Skeletal muscle tissue (tissue), 4 donors: Measurements from ENCODE around the gene DHFR. TPM values are rescaled to one million over a fixed set of nuclear protein-coding genes. Genes with fewer than 3 reads are reported as not detected.
"Not testable (repeated sequence)": the region's sequence is repeated elsewhere in the genome, so short reads cannot be mapped to it uniquely, and the experiment has no call there.

ENCODE experiments used
- H3K27ac ChIP-seq: one replicate; pipeline ENCODE4 v1.7.0; 2013; ENCODE audit warnings: mild to moderate bottlenecking, low read depth, low read length, inconsistent platforms
- H3K27me3 ChIP-seq, 3 donors: one replicate each; pipeline ENCODE4 v1.7.0; 2013; ENCODE audit warnings: low read length in 3 of 3; ENCODE audit not compliant: control insufficient read depth in 3 of 3, insufficient read depth in 3 of 3
- H3K36me3 ChIP-seq, 3 donors: one replicate each; pipeline ENCODE4 v1.7.0; 2013; ENCODE audit warnings: low read length in 3 of 3; ENCODE audit not compliant: control insufficient read depth in 3 of 3, insufficient read depth in 3 of 3
- H3K4me1 ChIP-seq, 3 donors: one replicate each; pipeline ENCODE4 v1.7.0; 2013; ENCODE audit warnings: low read length in 3 of 3, mild to moderate bottlenecking in 3 of 3; ENCODE audit not compliant: control insufficient read depth in 3 of 3, insufficient read depth in 3 of 3
- H3K4me3 ChIP-seq, 3 donors: one replicate each; pipeline ENCODE4 v1.7.0; 2013; ENCODE audit warnings: low read length in 3 of 3
- H3K9ac ChIP-seq, 3 donors: one replicate each; pipeline ENCODE4 v1.7.0; 2013; ENCODE audit warnings: low read length in 3 of 3, mild to moderate bottlenecking in 3 of 3, moderate library complexity in 2 of 3, low read depth in 1 of 3
- H3K9me3 ChIP-seq, 3 donors: one replicate each; pipeline ENCODE4 v1.7.0; 2013; ENCODE audit warnings: low read length in 3 of 3; ENCODE audit not compliant: control insufficient read depth in 3 of 3
- total RNA-seq: library from RNA; depleted of rRNA; stranded (reverse); fragments of >200 nt; gene quantifications from one replicate; pipeline ENCODE4 v1.2.3, GENCODE V29; 2014
- donor health status: Osteomylitis.

Gene DHFR
- total RNA-seq, 1 donor from 2014 or later = 13.0 TPM

- no peaks in the 10 kb centered on the region for H3K36me3 ChIP-seq
- no peaks in the 10 kb centered on the region for H3K27me3 ChIP-seq
- H3K4me1 ChIP-seq = no peaks in the 10 kb centered on the region
- no peak overlapping the region for H3K9ac ChIP-seq
- no peak overlapping the region for H3K4me3 ChIP-seq
- H3K27ac ChIP-seq = no peak overlapping the region
- H3K9me3 ChIP-seq = peaks cover 0 to 2% (median 0%) of the 10 kb centered on the region in 3 donors
These were observed 34.1 kb upstream of the DHFR start for GRCh38 chr5:80688648-80689420.

- Histone ChIP-seq H3K27me3 (no peaks in the 10 kb centered on the region), H3K4me1 (no peaks in the 10 kb centered on the region), H3K4me3 (no peak overlapping the region), H3K27ac (no peak overlapping the region), H3K9me3 (peaks cover 0 to 3% (median 0%) of the 10 kb centered on the region in 3 donors), H3K36me3 (peaks cover 0 to 4% (median 0%) of the 10 kb centered on the region in 3 donors), H3K9ac (no peak overlapping the region)
These were observed 32.0 kb upstream of the DHFR start for GRCh38 chr5:80686757-80687156.

- Histone ChIP-seq H3K4me3 (no peak overlapping the region), H3K9ac (no peak overlapping the region), H3K36me3 (peaks cover 17 to 33% (median 25%) of the 10 kb centered on the region in 3 donors), H3K27me3 (no peaks in the 10 kb centered on the region), H3K27ac (no peak overlapping the region), H3K9me3 (no peaks in the 10 kb centered on the region), H3K4me1 (no peaks in the 10 kb centered on the region)
These were observed 21.9 kb upstream of the DHFR start for GRCh38 chr5:80676706-80677105.

- H3K36me3 ChIP-seq = peaks cover 9 to 25% (median 18%) of the 10 kb centered on the region in 3 donors
- H3K9me3 ChIP-seq = no peaks in the 10 kb centered on the region
- H3K9ac ChIP-seq = no peak overlapping the region
- H3K27ac ChIP-seq = no peak overlapping the region
- H3K4me3 ChIP-seq = no peak overlapping the region
- H3K4me1 ChIP-seq = peaks cover 0 to 4% (median 0%) of the 10 kb centered on the region in 3 donors
- H3K27me3 ChIP-seq = no peaks in the 10 kb centered on the region
These were observed 17.5 kb upstream of the DHFR start for GRCh38 chr5:80672140-80672736.

GRCh38 chr5:80668016-80668969 is 13.5 kb upstream of the DHFR start:
- H3K9me3 ChIP-seq = no peaks in the 10 kb centered on the region
- peaks cover 8 to 18% (median 17%) of the 10 kb centered on the region in 3 donors for H3K36me3 ChIP-seq
- no peak overlapping the region for H3K27ac ChIP-seq
- peaks cover 0 to 4% (median 0%) of the 10 kb centered on the region in 3 donors for H3K4me1 ChIP-seq
- H3K9ac ChIP-seq = no peak overlapping the region
- H3K4me3 ChIP-seq = no peak overlapping the region
- H3K27me3 ChIP-seq = no peaks in the 10 kb centered on the region

- H3K27ac ChIP-seq = no peak overlapping the region
- H3K9ac ChIP-seq = no peak overlapping the region
- H3K4me1 ChIP-seq = peaks cover 0 to 4% (median 0%) of the 10 kb centered on the region in 3 donors
- no peaks in the 10 kb centered on the region for H3K9me3 ChIP-seq
- no peak overlapping the region for H3K4me3 ChIP-seq
- H3K27me3 ChIP-seq = no peaks in the 10 kb centered on the region
- H3K36me3 ChIP-seq = peaks cover 3 to 10% (median 10%) of the 10 kb centered on the region in 3 donors
These were observed 12.6 kb upstream of the DHFR start for GRCh38 chr5:80667384-80667783.

- H3K9me3 ChIP-seq = no peaks in the 10 kb centered on the region
- no peak overlapping the region for H3K9ac ChIP-seq
- no peaks in the 10 kb centered on the region for H3K27me3 ChIP-seq
- no peak overlapping the region for H3K4me3 ChIP-seq
- H3K36me3 ChIP-seq = peaks cover 3 to 10% (median 9%) of the 10 kb centered on the region in 3 donors
- no peak overlapping the region for H3K27ac ChIP-seq
- H3K4me1 ChIP-seq = peaks cover 0 to 4% (median 0%) of the 10 kb centered on the region in 3 donors
These were observed 10.3 kb upstream of the DHFR start for GRCh38 chr5:80665057-80665456.

- Histone ChIP-seq H3K4me3 (no peak overlapping the region), H3K27ac (no peak overlapping the region), H3K9me3 (no peaks in the 10 kb centered on the region), H3K27me3 (no peaks in the 10 kb centered on the region), H3K9ac (no peak overlapping the region), H3K4me1 (no peaks in the 10 kb centered on the region), H3K36me3 (peaks cover 10 to 31% (median 19%) of the 10 kb centered on the region in 3 donors)
These were observed 7.3 kb upstream of the DHFR start for GRCh38 chr5:80662108-80662507.

- not testable (repeated sequence) for H3K9me3 ChIP-seq, H3K4me3 ChIP-seq, H3K9ac ChIP-seq, H3K27ac ChIP-seq, H3K4me1 ChIP-seq, H3K27me3 ChIP-seq
- H3K36me3 ChIP-seq = peaks cover 7 to 35% (median 15%) of the 10 kb centered on the region in 3 donors
These were observed 5.9 kb upstream of the DHFR start for GRCh38 chr5:80660661-80661060.
